ENCODE measurements around the gene ARID1B. TPM values are rescaled to one million over a fixed set of nuclear protein-coding genes. Genes with fewer than 3 reads are reported as not detected.

ARID1B gene
- total RNA-seq, 1 donor from 2014 or later, result 75.4 TPM

DNA sequence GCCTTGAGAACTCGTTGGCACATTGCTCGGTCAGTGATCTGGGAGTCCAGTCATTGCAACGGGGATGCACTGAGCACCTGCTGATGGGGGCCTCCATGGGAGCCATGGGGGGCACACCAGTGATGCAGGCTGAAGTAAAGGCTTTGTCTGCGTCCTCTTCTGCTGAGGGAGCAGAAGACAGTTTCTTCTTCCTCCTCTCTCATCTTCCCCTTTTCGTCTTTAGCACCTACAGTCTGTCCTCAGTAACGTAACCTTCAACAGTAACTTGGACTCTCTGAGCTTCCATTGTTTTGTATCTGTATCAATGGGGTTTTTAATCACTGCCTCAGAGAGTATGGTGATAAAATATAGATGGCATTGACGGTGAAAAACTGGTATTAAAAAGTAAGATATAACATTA lies 306.2 kb downstream of the ARID1B start:
- H3K36me3 Mint-ChIP-seq (ENCODE audit: low read depth, unreplicated experiment), result peaks cover 10% of the 10 kb centered on the region
- H3K4me3 Mint-ChIP-seq (ENCODE audit: unreplicated experiment), result no peak overlapping the region
- FAIRE-seq (no peak), DNase-seq (ENCODE audit: low read depth) (no peak)
- H3K4me3 ChIP-seq (ENCODE audit: insufficient read depth, low read depth, low read length), result no peak overlapping the region
- H3K4me1 Mint-ChIP-seq (ENCODE audit: low read depth, unreplicated experiment), result peaks cover 9% of the 10 kb centered on the region
- H3K27me3 Mint-ChIP-seq (ENCODE audit: low read depth, unreplicated experiment), result no peaks in the 10 kb centered on the region
- H3K27ac ChIP-seq (ENCODE audit: low read depth, low read length), result no peak overlapping the region
- H4K20me1 ChIP-seq (ENCODE audit: insufficient read depth, low read length), result peaks cover 20% of the 10 kb centered on the region
- H3K4me2 ChIP-seq (ENCODE audit: low read length), result no peak overlapping the region
- H3K9me3 ChIP-seq (ENCODE audit: insufficient read depth, low read depth, low read length), result no peaks in the 10 kb centered on the region
- H3K4me1 ChIP-seq (ENCODE audit: insufficient read depth, low read length), result no peaks in the 10 kb centered on the region
- no peaks in the 10 kb centered on the region for H3K27me3 ChIP-seq (ENCODE audit: insufficient read depth, low read length)
- H3K79me2 ChIP-seq (ENCODE audit: insufficient read depth, low read length), result peaks cover 9% of the 10 kb centered on the region
- TF ChIP-seq EZH2 (IDR thresholded peaks at IDR 0.05; ENCODE audit: insufficient read depth, low read length), result no peak
- TF ChIP-seq, protein P1, sequence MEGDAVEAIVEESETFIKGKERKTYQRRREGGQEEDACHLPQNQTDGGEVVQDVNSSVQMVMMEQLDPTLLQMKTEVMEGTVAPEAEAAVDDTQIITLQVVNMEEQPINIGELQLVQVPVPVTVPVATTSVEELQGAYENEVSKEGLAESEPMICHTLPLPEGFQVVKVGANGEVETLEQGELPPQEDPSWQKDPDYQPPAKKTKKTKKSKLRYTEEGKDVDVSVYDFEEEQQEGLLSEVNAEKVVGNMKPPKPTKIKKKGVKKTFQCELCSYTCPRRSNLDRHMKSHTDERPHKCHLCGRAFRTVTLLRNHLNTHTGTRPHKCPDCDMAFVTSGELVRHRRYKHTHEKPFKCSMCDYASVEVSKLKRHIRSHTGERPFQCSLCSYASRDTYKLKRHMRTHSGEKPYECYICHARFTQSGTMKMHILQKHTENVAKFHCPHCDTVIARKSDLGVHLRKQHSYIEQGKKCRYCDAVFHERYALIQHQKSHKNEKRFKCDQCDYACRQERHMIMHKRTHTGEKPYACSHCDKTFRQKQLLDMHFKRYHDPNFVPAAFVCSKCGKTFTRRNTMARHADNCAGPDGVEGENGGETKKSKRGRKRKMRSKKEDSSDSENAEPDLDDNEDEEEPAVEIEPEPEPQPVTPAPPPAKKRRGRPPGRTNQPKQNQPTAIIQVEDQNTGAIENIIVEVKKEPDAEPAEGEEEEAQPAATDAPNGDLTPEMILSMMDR (IDR thresholded peaks at IDR 0.05; ENCODE audit: insufficient read depth, low read depth, low read length), result no peak
- H3K36me3 ChIP-seq (ENCODE audit: insufficient read depth, low read length), result no peaks in the 10 kb centered on the region
- no peaks in the 10 kb centered on the region for H3K9me3 Mint-ChIP-seq (ENCODE audit: unreplicated experiment)
- H3K9ac ChIP-seq (ENCODE audit: low read length), result no peak overlapping the region
- no peak overlapping the region for H2AFZ ChIP-seq (ENCODE audit: low read depth, low read length)
- no peak overlapping the region for H3K27ac Mint-ChIP-seq (ENCODE audit: unreplicated experiment)

GRCh38 chr6:157086632-157087031 lies 309.5 kb downstream of the ARID1B start:
- peaks cover 15% of the 10 kb centered on the region for H4K20me1 ChIP-seq (ENCODE audit: insufficient read depth, low read length)
- H3K79me2 ChIP-seq (ENCODE audit: insufficient read depth, low read length), result peaks cover 4% of the 10 kb centered on the region
- no peaks in the 10 kb centered on the region for H3K9me3 ChIP-seq (ENCODE audit: insufficient read depth, low read depth, low read length)
- no peaks in the 10 kb centered on the region for H3K27me3 Mint-ChIP-seq (ENCODE audit: low read depth, unreplicated experiment)
- H3K4me3 Mint-ChIP-seq (ENCODE audit: unreplicated experiment), result no peak overlapping the region
- no peak overlapping the region for H2AFZ ChIP-seq (ENCODE audit: low read depth, low read length)
- no peak overlapping the region for H3K4me2 ChIP-seq (ENCODE audit: low read length)
- no peak overlapping the region for H3K9ac ChIP-seq (ENCODE audit: low read length)
- no peak overlapping the region for H3K4me3 ChIP-seq (ENCODE audit: insufficient read depth, low read depth, low read length)
- no peaks in the 10 kb centered on the region for H3K27me3 ChIP-seq (ENCODE audit: insufficient read depth, low read length)
- H3K36me3 ChIP-seq (ENCODE audit: insufficient read depth, low read length), result no peaks in the 10 kb centered on the region
- DNase-seq (ENCODE audit: low read depth) (no peak), FAIRE-seq (no peak)
- peaks cover 28% of the 10 kb centered on the region for H3K4me1 Mint-ChIP-seq (ENCODE audit: low read depth, unreplicated experiment)
- H3K27ac ChIP-seq (ENCODE audit: low read depth, low read length), result no peak overlapping the region
- no peaks in the 10 kb centered on the region for H3K9me3 Mint-ChIP-seq (ENCODE audit: unreplicated experiment)
- H3K4me1 ChIP-seq (ENCODE audit: insufficient read depth, low read length), result peaks cover 6% of the 10 kb centered on the region
- no peak for TF ChIP-seq EZH2 (IDR thresholded peaks at IDR 0.05; ENCODE audit: insufficient read depth, low read length)
- TF ChIP-seq, protein P1 (IDR thresholded peaks at IDR 0.05; ENCODE audit: insufficient read depth, low read depth, low read length), result no peak
- H3K36me3 Mint-ChIP-seq (ENCODE audit: low read depth, unreplicated experiment), result peaks cover 12% of the 10 kb centered on the region
- no peak overlapping the region for H3K27ac Mint-ChIP-seq (ENCODE audit: unreplicated experiment)

DNA sequence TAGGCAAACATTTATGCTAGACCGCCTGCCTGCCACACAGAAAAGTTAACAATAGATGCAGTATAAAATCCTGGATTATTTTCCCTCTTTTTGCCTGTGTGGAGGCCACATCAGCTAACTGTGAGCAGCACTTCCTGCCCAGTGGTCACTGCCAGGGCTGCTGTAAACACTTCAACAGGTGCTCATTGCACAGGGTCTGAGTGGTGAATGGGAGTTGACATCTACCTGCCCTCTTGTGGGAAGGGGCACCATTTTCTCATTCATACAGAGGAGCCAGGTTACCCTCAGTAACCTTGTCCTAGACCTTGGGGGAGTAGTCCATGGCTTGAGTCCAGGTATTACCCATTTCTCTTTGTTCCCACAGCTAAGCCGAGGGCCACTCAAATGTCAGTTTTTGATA lies 310.8 kb downstream of the ARID1B start:
- H3K27ac Mint-ChIP-seq (ENCODE audit: unreplicated experiment), result no peak overlapping the region
- Histone ChIP-seq H2AFZ (ENCODE audit: low read depth, low read length) (no peak overlapping the region), H3K4me2 (ENCODE audit: low read length) (no peak overlapping the region), H3K79me2 (ENCODE audit: insufficient read depth, low read length) (peaks cover 4% of the 10 kb centered on the region), H3K9me3 (ENCODE audit: insufficient read depth, low read depth, low read length) (no peaks in the 10 kb centered on the region), H3K27ac (ENCODE audit: low read depth, low read length) (no peak overlapping the region), H3K27me3 (ENCODE audit: insufficient read depth, low read length) (no peaks in the 10 kb centered on the region), H3K4me3 (ENCODE audit: insufficient read depth, low read depth, low read length) (no peak overlapping the region), H3K9ac (ENCODE audit: low read length) (no peak overlapping the region), H3K36me3 (ENCODE audit: insufficient read depth, low read length) (no peaks in the 10 kb centered on the region), H3K4me1 (ENCODE audit: insufficient read depth, low read length) (peaks cover 6% of the 10 kb centered on the region), H4K20me1 (ENCODE audit: insufficient read depth, low read length) (peaks cover 8% of the 10 kb centered on the region)
- DNase-seq (ENCODE audit: low read depth), result no peak
- H3K27me3 Mint-ChIP-seq (ENCODE audit: low read depth, unreplicated experiment), result no peaks in the 10 kb centered on the region
- TF ChIP-seq, protein P1 (IDR thresholded peaks at IDR 0.05; ENCODE audit: insufficient read depth, low read depth, low read length), result no peak
- TF ChIP-seq EZH2 (IDR thresholded peaks at IDR 0.05; ENCODE audit: insufficient read depth, low read length), result no peak
- FAIRE-seq, result no peak
- H3K36me3 Mint-ChIP-seq (ENCODE audit: low read depth, unreplicated experiment), result peaks cover 12% of the 10 kb centered on the region
- peaks cover 35% of the 10 kb centered on the region for H3K4me1 Mint-ChIP-seq (ENCODE audit: low read depth, unreplicated experiment)
- H3K4me3 Mint-ChIP-seq (ENCODE audit: unreplicated experiment), result no peak overlapping the region
- H3K9me3 Mint-ChIP-seq (ENCODE audit: unreplicated experiment), result no peaks in the 10 kb centered on the region

Measured in astrocyte (in vitro differentiated cells and primary cell).